HG03558 (cell line): Measurements from ENCODE around the gene SLC7A8.

Experiments used
- ATAC-seq: cut with Tn5 transposase; IDR thresholded peaks from one replicate; pipeline ENCODE4 v1.9.1; 2021; ENCODE audit warnings: moderate number of reproducible peaks; ENCODE audit not compliant: unreplicated experiment; ENCODE audit errors: extremely low read depth

The SLC7A8 gene

GRCh38 chr14:23160924-23161522 lies 22.4 kb downstream of the SLC7A8 start:
- no peak for ATAC-seq

- ATAC-seq: no peak
Observed at GRCh38 chr14:23159532-23159931, 23.9 kb downstream of the SLC7A8 start.

GRCh38 chr14:23158779-23159178 lies 24.7 kb downstream of the SLC7A8 start:
- ATAC-seq: no peak

GRCh38 chr14:23154964-23155587 lies 28.4 kb downstream of the SLC7A8 start:
- no peak for ATAC-seq

- no peak for ATAC-seq
Observed at GRCh38 chr14:23153851-23154796, 29.3 kb downstream of the SLC7A8 start.

GRCh38 chr14:23151342-23151741 lies 32.1 kb downstream of the SLC7A8 start:
- no peak for ATAC-seq

GRCh38 chr14:23149745-23150144 lies 33.7 kb downstream of the SLC7A8 start:
- no peak for ATAC-seq

GRCh38 chr14:23148591-23149249 lies 34.7 kb downstream of the SLC7A8 start:
- ATAC-seq: no peak

GRCh38 chr14:23147676-23148075 lies 35.8 kb downstream of the SLC7A8 start:
- ATAC-seq: no peak

- no peak for ATAC-seq
Observed at GRCh38 chr14:23146980-23147379, 36.5 kb downstream of the SLC7A8 start.

GRCh38 chr14:23146351-23146910 lies 37.0 kb downstream of the SLC7A8 start:
- no peak for ATAC-seq

- ATAC-seq: no peak
Observed at GRCh38 chr14:23145794-23146350, 37.6 kb downstream of the SLC7A8 start.

- ATAC-seq: no peak
Observed at GRCh38 chr14:23143911-23144310, 39.5 kb downstream of the SLC7A8 start.

GRCh38 chr14:23142826-23143225 lies 40.6 kb downstream of the SLC7A8 start:
- ATAC-seq: no peak

GRCh38 chr14:23141706-23142444 lies 41.6 kb downstream of the SLC7A8 start:
- no peak for ATAC-seq

GRCh38 chr14:23140371-23140770 lies 43.1 kb downstream of the SLC7A8 start:
- ATAC-seq: no peak

- no peak for ATAC-seq
Observed at GRCh38 chr14:23139874-23140273, 43.6 kb downstream of the SLC7A8 start.

GRCh38 chr14:23137813-23138535 lies 45.5 kb downstream of the SLC7A8 start:
- no peak for ATAC-seq
